ENCODE data around the gene SMARCA2. TPM values are rescaled to one million over a fixed set of nuclear protein-coding genes. Genes with fewer than 3 reads are reported as not detected.

The SMARCA2 gene
- total and polyA plus RNA-seq, 8 donors = 20.5 to 242 (median 78.5) TPM

DNA sequence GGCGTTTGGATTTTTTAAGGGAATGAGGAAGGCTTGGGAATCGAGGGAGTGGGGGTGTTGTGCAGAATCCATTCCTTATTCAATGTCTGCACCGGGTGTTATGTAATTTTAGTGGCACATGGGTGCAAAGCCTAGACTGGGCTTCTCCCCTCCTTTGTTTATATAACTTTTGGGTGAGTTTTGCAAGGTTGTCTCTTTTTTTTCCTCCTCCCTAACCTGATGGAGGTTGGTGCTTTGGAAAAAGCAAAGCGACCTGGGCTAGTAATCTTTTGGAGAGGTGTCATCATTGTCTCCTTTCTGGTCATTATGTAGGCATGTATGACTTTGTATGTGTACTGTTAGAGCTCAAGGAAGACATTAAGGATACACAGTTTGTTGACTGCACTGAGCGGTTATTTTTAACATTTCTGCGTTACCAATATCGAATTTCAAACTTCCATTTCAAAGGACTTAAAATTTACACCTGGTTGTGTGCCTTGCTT is 3.1 kb downstream of the SMARCA2 start:
- H3K4me1 ChIP-seq = peaks cover 33 to 63% (median 53%) of the 10 kb centered on the region in 4 donors

DNA sequence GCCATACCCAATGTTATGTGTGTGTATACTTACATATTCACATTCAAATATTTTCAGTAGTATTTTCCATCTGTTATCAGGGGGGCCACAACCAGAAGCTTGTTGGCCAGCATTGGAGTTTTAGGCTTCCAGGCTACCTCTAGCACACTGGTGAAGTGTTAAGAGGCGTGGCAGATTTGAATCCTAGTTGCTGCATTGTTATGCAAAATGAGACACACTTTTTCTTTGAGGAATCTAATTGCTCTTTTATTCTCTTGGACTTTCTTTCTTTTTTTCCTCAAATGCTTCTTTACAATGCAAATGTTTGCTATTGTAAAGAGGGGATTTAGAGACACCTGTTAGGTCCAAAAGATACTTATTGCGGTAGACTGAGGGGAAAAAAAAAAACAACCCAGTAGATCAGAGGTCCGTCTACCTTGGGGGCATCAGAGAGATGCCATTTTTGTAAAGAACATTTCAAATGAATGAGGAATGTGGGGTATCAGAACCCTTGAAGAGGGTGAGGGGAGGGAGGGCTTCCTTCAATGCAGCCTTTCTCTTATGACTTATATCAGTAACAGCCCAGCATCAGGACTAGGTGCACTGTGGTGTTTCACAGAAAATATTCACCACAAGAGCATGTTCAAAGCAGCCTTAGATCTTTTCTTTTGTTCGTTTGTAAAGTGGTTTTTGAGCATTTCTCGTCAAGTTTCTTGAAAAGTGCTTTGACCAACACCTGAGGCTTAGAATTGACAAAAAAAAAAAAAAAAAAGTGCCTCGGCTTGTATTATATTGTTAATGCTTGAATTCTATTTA is 3.8 kb downstream of the SMARCA2 start:
- DNase-seq = peak in 1 of 2 donors; percentile 30
- intact Hi-C loops (cut with DNase I; ENCODE audit: low total_unique reads) = no loop called here
- TF ChIP-seq POLR2AphosphoS5 (IDR thresholded peaks at IDR 0.05) = no peak
- TF ChIP-seq POLR2A (IDR thresholded peaks at IDR 0.05) = no peak
- TF ChIP-seq, protein P1, sequence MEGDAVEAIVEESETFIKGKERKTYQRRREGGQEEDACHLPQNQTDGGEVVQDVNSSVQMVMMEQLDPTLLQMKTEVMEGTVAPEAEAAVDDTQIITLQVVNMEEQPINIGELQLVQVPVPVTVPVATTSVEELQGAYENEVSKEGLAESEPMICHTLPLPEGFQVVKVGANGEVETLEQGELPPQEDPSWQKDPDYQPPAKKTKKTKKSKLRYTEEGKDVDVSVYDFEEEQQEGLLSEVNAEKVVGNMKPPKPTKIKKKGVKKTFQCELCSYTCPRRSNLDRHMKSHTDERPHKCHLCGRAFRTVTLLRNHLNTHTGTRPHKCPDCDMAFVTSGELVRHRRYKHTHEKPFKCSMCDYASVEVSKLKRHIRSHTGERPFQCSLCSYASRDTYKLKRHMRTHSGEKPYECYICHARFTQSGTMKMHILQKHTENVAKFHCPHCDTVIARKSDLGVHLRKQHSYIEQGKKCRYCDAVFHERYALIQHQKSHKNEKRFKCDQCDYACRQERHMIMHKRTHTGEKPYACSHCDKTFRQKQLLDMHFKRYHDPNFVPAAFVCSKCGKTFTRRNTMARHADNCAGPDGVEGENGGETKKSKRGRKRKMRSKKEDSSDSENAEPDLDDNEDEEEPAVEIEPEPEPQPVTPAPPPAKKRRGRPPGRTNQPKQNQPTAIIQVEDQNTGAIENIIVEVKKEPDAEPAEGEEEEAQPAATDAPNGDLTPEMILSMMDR (IDR thresholded peaks at IDR 0.05) = no peak
- no peak for TF ChIP-seq EP300 (IDR thresholded peaks at IDR 0.05)
- WGBS, 5 donors = 31 to 45% (median 34%) methylated on average over 6 of the region's 6 CpGs
- H3K4me3 ChIP-seq = peak overlapping the region; percentile 65 to 89 (median 83)
- H3K27ac ChIP-seq = peak overlapping the region in 4 of 5 donors; percentile 93 to 98 (median 96)
- H3K27me3 ChIP-seq = no peaks in the 10 kb centered on the region
- peaks cover 40 to 65% (median 54%) of the 10 kb centered on the region in 4 donors for H3K4me1 ChIP-seq
- H3K36me3 ChIP-seq = no peaks in the 10 kb centered on the region
- no peaks in the 10 kb centered on the region for H3K9me3 ChIP-seq

More for the DNA sequence above, 3.1 kb downstream of the SMARCA2 start:
- H3K9me3 ChIP-seq = no peaks in the 10 kb centered on the region
- no peak for DNase-seq
- H3K36me3 ChIP-seq = no peaks in the 10 kb centered on the region
- peak overlapping the region; percentile 65 to 89 (median 83) for H3K4me3 ChIP-seq
- peak overlapping the region; percentile 93 to 98 (median 97) for H3K27ac ChIP-seq
- intact Hi-C loops (cut with DNase I; ENCODE audit: low total_unique reads) = no loop called here
- WGBS, 5 donors = 7 to 11% (median 8%) methylated on average over 7 of the region's 7 CpGs
- TF ChIP-seq, protein P1 (IDR thresholded peaks at IDR 0.05) = no peak
- no peak for TF ChIP-seq POLR2AphosphoS5 (IDR thresholded peaks at IDR 0.05)
- TF ChIP-seq POLR2A (IDR thresholded peaks at IDR 0.05) = no peak
- TF ChIP-seq EP300 (IDR thresholded peaks at IDR 0.05) = no peak
- H3K27me3 ChIP-seq = no peaks in the 10 kb centered on the region

DNA sequence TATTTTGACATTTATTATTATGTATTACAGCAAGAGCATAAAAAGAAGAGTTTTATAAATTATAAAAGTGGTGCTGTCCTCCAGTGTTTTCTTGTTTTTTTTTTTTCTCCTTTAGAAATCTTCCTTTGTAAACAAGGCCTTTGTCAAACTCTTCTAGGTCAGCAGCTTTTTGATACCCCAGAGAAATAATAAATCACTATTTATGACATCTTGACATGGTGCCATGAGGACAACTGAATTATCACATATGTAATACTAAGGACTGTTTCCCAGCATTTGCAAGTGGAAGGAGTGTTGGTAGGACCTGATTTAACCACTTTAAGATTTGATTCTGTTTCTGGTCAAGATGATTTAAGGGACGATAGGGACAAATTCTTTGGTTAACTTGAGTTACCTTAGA is 4.6 kb downstream of the SMARCA2 start:
- no peaks in the 10 kb centered on the region for H3K36me3 ChIP-seq
- intact Hi-C loops (cut with DNase I; ENCODE audit: low total_unique reads) = no loop called here
- TF ChIP-seq POLR2AphosphoS5 (IDR thresholded peaks at IDR 0.05) (no peak), EP300 (IDR thresholded peaks at IDR 0.05) (no peak), POLR2A (IDR thresholded peaks at IDR 0.05) (no peak)
- TF ChIP-seq, protein P1 (IDR thresholded peaks at IDR 0.05) = no peak
- peak overlapping the region in 2 of 5 donors; percentile 98 for H3K27ac ChIP-seq
- no peaks in the 10 kb centered on the region for H3K9me3 ChIP-seq
- H3K27me3 ChIP-seq = no peaks in the 10 kb centered on the region
- H3K4me3 ChIP-seq = no peak overlapping the region
- peaks cover 38 to 68% (median 57%) of the 10 kb centered on the region in 4 donors for H3K4me1 ChIP-seq
- no peak for DNase-seq
- 73 to 83% (median 74%) methylated on average over 1 of the region's 1 CpG for WGBS, 5 donors

DNA sequence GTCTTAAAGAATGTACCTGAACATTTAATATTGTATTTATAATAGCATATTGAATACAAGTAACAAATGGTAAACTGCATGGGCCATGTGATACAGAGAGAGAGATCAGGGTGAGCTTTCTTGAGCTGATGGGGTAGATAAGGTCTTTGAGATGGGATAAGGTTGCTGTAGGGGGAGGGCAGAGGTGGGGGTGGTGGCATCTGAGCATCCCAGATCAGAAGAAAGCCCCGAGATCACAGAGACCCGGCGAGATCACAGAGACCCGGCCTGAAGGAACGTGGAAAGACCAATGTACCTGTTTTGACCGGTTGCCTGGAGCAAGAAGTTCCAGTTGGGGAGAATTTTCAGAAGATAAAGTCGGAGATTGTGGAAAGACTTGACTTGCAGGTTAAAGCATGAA is 6.6 kb downstream of the SMARCA2 start:
- Histone ChIP-seq H3K9me3 (no peaks in the 10 kb centered on the region), H3K27ac (peak overlapping the region in 3 of 5 donors; percentile 11 to 98 (median 29)), H3K36me3 (no peaks in the 10 kb centered on the region), H3K4me1 (peaks cover 45 to 88% (median 72%) of the 10 kb centered on the region in 4 donors), H3K4me3 (no peak overlapping the region), H3K27me3 (no peaks in the 10 kb centered on the region)
- intact Hi-C loops (cut with DNase I; ENCODE audit: low total_unique reads) = no loop called here
- 66 to 74% (median 70%) methylated on average over 7 of the region's 7 CpGs for WGBS, 5 donors
- DNase-seq = no peak
- TF ChIP-seq POLR2AphosphoS5 (IDR thresholded peaks at IDR 0.05) = no peak
- TF ChIP-seq, protein P1 (IDR thresholded peaks at IDR 0.05) = no peak
